Stimulated activated CD8-positive, alpha-beta memory T cell treated with anti-CD3 and anti-CD28 coated beads, Interleukin-7, amount 100 ng/mL, for 48 hours (primary cell): ENCODE measurements around the gene LAMA3.

Experiments
- DNase-seq, 2 donors: peaks; one replicate each; pipeline ENCODE4 v3.0.0-alpha.2; 2020; ENCODE audit warnings: low read depth in 1 of 2; ENCODE audit errors: extremely low read depth in 1 of 2

The LAMA3 gene

DNA sequence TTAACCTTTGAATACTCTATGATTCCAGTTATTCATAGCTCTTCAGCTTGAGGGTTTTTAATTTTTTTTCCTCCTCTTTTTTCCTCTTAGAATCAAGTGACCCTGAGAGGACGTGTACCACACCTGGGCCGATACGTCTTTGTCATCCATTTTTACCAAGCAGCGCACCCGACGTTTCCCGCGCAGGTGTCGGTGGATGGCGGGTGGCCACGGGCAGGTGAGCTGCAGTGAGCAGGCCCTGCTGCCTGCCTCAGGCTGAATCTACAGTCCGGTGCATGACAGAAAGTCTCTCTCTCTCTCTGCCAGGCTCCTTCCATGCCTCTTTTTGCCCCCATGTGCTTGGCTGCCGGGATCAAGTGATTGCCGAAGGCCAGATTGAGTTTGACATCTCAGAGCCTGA, 153.1 kb downstream of the LAMA3 start:
- no peak for DNase-seq

DNA sequence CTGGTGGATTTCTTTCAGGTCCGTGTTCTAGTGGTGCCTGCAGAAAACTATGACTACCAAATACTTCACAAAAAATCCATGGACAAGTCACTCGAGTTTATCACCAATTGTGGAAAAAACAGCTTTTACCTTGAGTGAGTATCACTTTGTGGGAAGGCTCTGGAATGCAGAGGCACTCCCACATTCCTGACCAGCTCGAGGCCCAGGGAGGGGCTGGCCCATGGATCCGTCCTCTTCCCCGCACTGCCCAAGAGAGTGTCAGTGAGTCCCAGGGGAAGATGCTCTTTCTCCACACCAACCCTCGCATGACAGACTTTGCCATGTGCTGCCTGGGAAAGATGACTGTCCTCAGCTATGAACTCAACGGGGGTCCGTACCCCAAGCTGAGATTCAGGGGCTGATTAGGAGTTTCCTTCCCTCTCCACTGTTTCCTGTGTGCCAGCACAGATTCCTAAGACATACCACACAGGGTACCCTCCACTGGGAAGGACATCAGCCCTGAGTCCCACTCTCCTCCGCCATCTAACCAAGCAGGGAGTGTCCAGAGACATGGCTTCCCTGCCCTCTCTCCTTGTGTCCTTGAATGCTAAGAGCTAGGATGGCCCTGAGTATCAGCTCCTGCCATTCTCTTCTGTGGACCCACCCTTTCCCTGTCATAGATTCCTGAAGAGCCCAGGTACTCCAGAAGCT, 155.9 kb downstream of the LAMA3 start:
- DNase-seq: no peak

DNA sequence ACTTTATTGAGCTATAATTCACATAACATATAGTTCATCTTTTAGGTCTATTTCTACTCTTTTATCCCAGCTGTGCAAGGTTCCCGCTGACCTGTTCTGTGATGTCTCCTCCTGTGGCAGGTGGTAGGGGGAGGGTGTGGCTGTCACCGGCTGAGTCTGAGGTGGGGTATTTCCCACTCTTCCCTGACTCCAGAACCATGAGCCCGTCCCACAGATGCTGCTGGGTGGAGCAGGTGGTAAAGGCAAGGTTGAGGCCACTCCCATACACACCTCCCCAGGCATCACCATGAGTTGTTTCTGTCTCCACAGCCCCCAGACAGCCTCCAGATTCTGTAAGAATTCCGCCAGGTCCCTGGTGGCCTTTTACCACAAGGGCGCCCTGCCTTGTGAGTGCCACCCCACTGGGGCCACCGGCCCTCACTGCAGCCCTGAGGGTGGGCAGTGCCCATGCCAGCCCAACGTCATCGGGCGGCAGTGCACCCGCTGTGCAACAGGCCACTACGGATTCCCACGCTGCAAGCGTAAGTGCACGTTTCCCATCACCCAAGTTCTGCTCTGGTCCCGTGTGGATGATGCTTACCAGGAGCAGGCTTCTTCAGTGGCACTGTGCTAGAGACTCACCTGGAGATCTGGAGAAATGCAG, 156.9 kb downstream of the LAMA3 start:
- no peak for DNase-seq

DNA sequence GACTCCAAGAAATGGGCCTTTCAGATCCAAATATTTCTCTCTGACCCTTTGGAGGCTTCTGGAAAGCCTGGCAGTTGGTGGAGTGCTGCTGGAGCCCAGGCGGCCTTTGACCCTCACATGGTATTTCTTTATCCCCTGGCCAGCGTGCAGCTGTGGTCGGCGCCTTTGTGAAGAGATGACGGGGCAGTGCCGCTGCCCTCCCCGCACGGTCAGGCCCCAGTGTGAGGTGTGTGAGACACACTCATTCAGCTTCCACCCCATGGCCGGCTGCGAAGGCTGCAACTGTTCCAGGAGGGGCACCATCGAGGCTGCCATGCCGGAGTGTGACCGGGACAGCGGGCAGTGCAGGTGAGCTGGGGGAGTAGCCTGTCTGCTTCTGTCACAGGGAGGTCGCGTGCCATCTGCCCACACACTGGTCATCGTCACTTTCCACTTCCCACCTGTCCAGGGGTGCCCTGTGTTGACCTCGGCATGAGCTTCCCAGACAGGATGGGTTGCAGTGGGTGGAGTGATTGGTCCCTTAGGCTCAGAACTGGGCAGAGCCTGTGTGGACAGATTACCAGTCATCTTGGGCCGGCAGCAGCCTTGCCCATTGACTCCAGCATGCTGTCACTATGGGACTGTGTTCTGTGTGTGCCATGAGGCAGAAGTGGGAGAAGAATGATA, 158.2 kb downstream of the LAMA3 start:
- no peak for DNase-seq

DNA sequence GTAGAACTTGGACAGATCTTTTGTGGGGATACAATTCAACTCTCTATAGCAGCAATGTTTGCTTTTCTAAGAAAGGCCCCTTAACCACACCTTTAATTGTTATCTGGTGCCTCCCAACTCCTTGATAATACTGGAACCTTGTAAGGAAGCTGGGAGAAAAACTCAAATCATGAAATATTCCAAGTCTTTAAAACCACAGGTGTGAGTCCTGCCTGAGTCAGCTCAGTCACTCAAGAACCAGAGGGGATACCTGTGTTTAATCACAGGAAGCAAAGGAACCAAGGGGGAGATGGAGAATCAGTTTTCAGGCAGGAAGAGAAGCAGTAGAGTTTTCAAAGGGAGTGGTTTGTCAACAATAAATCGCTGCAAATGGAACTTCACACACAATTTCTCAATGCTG, 159.9 kb downstream of the LAMA3 start:
- no peak for DNase-seq

DNA sequence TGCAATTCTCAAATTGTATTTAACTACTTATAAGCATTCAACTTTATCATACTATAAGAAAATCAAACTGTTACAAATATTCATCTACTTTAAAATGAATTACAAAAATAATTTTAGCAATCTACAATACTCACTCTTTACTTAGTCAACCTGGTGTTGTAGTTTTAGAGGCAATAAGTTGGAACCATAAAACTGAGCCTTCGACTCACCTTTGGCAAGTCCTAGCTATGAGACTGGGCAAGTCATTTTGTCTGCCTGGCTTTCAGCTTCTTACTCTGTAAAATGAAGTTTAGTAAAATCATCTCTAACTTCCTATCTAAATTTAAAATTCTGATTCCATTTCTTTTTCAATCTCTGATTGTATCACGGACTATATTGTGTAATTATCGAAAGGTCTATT, 161.0 kb downstream of the LAMA3 start:
- no peak for DNase-seq

DNA sequence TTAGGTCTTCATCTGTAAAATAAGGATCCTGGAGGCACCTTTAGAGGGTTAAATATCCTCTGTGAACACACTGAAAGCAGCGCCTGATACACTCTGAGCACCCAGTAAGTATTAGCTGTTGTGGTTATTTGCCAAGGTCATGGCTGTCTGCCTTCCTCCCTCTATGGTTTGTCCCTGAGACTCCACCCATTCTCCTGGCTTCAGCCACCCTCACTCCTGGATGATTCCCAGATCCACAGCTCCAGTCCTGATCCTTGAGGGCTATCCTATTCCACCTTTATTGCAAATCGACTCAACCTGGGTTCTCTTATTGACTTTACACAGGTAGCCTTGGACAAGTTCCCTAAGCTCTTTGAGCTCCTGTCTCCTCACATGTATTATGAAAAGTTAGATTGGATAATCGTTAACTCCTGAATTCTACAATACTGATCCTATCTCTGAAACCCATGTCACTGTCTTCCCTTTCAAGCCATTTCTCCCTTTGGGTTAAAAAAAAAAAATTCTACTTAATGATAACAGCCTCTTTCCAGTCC, 162.3 kb downstream of the LAMA3 start:
- DNase-seq: no peak

DNA sequence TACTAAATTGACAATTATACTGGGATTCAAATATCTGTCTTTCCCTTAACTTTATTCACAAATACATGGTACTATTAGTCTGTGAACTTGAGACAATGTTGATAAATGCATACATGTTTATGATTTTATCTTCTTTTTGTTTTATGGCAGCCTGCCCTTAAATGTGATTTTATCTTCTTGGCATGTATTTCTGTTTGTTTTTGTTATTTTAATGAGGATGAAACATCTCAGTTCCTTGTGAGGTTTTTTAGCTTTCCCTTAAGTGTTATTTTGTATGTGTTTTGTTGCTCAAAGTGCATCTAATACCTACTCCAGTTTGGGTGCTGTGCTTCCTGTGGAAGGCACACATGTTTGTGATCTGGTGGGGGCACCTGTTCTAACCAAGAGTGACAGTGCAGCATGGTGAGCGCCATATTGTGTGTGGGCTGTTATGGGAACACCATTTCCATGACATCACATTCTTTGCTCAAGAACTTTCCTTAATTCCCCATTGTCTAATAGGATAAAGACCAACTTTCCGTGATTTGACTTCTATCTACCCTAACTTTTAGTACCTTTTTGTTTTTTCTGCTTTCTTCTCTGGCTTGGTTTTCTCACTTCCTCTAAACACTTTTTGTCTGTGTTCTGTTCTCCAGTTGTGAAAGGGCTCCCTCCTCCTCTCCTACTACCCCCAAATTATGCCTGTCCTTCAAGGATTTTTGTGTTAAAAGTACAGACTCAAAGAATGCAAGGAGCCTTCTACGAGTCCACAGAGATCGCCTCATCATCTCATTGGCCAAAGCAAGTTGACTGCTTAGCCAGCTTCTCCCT, 163.2 kb downstream of the LAMA3 start:
- no peak for DNase-seq

DNA sequence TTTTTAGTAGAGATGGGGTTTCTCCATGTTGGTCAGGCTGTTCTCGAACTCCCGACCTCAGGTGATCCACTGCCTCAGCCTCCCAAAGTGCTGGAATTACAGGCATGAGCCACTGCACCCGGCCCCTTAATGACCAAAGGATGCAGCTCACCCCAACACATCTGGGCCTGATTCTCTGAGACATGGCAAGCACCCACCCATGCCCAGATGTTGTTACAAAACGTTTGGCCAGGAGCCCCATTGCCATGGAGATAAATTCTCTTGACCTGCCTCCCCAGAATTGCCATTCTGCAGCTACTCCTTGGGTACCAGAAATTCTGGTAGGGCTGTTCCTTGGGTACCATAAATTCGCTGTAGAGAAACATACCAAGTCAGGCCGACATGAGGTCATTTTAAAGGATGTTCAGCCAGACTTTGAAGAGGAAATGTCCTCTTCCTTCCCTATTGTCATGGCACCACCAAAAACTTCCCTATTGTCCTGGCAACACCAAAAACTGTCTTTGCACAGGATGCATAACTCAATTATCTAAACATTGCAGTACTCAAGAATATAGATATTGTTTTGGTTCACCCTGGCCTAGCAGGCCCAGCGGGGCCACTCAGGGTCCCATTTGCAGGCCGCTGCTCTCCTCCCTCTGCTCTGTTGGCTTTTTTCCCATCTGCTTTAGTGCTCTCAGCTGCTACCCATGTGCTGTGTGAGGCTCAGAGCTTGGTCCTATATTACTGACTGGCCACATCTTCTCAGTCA, 164.4 kb downstream of the LAMA3 start:
- no peak for DNase-seq

DNA sequence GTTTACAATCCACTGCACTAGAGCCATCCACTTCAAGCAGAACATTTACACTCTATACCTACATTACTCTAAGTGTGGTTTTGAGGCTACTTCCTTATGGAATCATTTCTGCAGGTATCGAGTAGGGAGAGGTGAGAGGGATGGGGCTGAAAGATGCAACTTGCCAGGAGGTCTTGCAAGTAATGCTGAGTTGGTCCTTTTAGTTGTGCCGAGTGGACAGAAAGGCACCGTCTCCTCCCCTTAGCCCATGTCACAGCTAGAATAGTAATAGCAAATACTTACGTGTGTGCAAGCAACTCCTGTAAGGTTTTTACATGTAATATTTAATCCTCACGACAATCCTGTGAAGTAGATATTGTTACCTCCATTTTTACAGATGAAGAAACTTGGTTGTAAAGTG, 166.5 kb downstream of the LAMA3 start:
- DNase-seq: no peak

DNA sequence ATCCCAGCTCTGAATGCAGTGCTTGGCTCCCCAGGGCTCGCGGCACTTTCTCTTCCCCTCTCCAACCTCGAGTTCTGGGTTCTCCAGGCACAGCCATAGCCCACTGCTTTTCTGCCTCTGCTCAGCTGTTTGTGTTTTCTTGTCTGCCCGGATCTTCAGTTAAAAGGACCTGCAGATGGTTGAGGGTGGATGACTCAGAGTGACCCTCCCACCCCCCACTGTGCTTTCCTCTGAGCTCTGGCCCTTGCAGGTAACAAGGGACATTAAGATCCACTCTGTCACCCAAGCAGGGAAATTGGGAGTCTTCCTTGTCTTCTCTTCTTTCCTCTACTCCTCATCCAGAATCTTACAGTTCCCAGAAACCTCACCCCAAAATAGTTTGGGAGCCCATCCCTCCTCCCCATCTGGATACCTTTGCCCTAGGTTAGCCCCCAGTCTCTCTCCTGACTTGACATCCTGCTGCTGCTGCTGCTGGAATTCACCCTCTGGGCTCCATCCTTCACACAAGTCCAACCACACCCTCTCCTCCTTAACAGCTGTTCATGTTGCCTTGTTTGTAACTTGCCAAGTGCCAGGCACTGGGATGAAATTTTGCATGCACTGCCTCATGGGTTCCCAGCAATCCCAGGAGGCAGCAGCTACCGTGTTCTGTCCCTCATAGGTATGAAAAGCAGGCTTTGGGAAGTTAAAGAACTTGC, 167.4 kb downstream of the LAMA3 start:
- DNase-seq: no peak

DNA sequence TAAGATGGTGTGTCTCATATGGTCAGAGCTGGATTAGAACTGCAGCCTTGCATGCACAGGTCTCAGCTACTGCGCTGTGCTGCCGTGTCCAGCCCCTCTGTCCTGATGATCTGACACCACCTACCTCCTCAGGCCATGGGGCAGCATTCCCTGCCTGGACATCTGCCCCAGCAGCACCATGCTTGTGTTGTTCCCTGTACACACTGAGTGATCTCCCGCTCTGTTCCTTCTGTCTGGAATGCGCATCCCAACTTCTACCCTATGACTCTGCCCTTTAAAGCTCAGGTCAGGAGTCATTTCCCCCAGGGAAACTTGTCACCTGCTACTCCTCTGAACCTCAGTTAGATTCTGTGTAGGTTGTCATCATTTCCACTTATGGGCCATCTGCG, 167.9 kb downstream of the LAMA3 start:
- no peak for DNase-seq

DNA sequence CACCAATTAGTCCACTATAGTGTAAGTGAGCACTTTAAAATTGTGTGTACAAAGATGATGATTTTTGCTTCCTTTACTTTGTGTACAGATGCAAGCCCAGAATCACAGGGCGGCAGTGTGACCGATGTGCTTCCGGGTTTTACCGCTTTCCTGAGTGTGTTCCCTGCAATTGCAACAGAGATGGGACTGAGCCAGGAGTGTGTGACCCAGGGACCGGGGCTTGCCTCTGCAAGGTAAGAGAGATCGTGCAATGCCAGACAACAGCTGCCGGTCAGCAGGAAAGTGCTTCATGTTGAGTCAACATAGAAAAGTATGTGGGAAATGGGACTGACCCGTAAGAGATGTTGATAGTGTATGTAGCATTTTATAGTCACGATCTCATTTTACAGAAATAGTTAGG, 168.5 kb downstream of the LAMA3 start:
- DNase-seq: no peak

DNA sequence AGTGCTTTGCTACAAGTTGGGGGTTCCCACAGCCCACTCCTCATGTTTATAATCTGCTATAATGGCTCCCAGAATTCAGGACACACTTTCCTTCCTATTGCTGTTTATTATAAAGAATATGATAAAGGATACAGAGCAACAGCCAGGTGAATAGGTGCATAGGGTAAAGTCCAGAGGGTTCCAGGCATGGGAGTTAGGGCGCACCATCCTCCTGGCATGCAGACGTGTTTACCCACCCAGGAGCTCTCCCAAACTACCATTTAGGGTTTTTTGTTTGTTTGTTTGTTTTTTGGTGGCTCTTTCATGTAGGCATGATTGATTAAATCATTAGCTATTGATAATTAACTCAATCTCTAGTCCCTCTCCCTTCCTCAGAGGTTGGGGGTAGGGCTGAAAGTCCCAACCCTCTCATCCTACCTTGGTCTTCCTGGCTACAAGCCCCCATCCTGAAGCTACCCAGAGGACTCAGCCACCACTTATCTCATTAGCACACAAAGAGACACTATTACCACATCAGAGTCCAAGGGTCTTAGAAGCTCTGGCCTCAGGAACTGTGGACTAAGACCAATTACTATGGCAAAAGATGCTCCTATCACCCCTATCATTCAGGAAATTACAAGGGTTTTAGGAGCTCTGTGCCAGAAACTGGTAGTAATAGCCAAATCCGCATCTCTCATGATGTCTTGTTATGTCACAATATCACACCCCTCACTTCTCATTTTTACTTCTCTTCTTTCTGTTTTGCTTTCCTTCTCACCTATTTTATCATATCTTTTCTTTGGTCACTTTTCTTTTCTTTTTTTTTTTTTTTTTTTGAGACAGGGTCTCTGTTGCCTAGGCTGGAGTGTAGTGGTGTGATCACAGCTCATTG, 170.4 kb downstream of the LAMA3 start:
- DNase-seq: no peak

DNA sequence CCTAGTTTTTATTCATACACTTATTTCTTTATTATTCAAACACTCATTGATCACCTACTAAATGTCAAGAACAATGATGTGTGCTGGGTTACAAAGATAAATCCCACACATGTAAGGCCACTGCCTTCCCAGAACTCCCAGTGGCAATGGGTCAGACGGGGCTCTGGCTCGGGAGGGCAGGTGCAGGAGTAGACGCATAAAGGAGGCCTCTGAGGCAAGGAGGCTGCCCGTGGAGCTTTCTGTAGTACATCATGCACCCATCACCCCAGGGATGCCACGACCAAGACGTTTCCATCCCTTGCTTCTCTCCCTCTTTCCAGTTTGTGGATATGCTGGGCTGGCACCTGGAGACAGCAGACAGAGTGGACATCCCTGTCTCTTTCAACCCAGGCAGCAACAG, 172.1 kb downstream of the LAMA3 start:
- DNase-seq: no peak

DNA sequence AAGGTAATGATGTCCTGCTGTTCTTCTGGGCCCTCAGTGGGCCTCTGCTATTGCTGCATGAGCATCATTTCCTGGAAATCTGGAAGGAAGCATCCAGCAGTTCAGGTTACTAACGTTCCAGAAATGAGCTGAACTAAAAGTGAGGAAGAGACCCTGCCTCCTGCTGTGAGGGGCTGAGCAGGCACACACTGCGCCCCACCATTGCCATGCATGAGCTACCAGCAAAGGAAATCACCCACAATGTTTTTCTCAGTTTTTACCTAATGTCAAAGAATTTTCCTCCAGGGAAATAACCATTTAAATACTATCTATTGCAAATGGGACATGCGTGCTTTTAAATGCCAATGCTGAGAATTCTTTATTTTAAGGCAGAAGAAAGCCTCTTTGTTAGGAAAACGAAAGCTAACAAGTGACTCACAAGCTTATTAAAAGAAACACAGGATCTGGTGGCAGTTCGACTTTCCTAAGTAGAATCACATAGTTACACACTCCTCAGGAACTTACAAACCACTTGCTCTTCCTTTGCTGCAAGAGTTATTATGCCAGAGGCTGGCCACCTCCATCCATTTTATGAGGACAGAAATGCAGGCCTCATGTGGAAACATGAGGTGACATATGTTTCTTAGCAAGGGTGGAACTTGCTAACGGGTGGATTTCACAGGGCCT, 172.7 kb downstream of the LAMA3 start:
- DNase-seq: no peak

DNA sequence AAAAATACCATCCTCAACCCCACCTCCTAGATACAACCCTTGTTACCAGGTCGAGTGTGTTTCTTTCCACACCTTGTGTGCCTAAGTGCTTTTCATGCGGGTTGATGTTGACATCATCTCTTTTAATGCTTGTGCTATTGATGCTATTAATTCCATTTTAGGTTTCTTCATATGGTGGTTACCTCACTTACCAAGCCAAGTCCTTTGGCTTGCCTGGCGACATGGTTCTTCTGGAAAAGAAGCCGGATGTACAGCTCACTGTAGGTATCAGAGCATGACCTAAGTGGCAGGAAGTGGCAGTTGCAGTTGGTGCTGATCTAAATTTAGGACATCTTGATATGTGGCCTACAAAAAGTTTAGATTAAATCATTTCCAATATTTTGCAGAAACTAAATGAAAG, 175.4 kb downstream of the LAMA3 start:
- no peak for DNase-seq

DNA sequence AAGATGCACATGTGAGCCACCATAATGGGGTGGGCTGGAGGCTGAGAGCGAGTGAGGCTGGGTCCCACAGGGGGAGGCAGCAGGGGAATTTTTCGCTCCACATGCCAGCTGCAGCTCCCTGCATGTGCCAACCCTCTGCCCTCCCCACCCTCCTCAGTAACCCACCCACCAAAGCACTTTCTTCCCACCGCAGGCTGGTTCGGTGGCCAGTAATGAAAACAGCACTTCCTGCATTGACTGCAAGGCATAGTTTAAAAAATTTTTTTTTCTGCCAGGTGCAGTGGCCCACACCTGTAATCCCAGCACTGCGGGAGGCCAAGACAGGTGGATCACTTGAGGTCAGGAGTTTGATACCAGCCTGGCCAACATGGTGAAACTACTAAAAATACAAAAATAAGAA, 177.8 kb downstream of the LAMA3 start:
- DNase-seq: no peak
